CD14-positive monocyte (primary cell): ENCODE data around the gene BCAS4. TPM values are rescaled to one million over a fixed set of nuclear protein-coding genes. Genes with fewer than 3 reads are reported as not detected.

ENCODE experiments used
- DNase-seq, 3 donors: peaks; one replicate each; pipeline ENCODE4 v3.0.0-alpha.2; 2011 to 2022
- H2AFZ ChIP-seq: 2 replicates; pipeline ENCODE4 v1.6.0; 2012; ENCODE audit warnings: mild to moderate bottlenecking, low read depth, low read length, inconsistent platforms; ENCODE audit not compliant: insufficient read depth, poor library complexity, severe bottlenecking
- H3K27ac ChIP-seq, 2 donors: 1 replicate in 1 of 2; 2 replicates in 1 of 2; pipeline ENCODE4 v1.5.1; 2012 to 2013; ENCODE audit warnings: low read length in 2 of 2, control low read depth in 1 of 2, inconsistent platforms in 1 of 2, low read depth in 1 of 2, mild to moderate bottlenecking in 1 of 2
- H3K27me3 ChIP-seq, 2 donors: one replicate each; pipeline versions ENCODE4 v1.6.0 to v1.6.1; 2011 to 2013; ENCODE audit warnings: low read length in 2 of 2; ENCODE audit not compliant: control insufficient read depth in 2 of 2, insufficient read depth in 2 of 2
- H3K36me3 ChIP-seq, 2 donors: replicated peaks in 1 of 2; 1 replicate in 1 of 2; 2 replicates in 1 of 2; pipeline versions ENCODE4 v1.5.1 to v1.6.1; 2012 to 2013; ENCODE audit warnings: low read length in 2 of 2, control low read depth in 1 of 2, inconsistent platforms in 1 of 2, mild to moderate bottlenecking in 1 of 2; ENCODE audit not compliant: insufficient read depth in 2 of 2, control insufficient read depth in 1 of 2
- H3K4me1 ChIP-seq, 2 donors: 1 replicate in 1 of 2; 2 replicates in 1 of 2; pipeline versions ENCODE4 v1.5.1 to v1.6.1; 2012 to 2013; ENCODE audit warnings: low read length in 2 of 2, control low read depth in 1 of 2, inconsistent platforms in 1 of 2, mild to moderate bottlenecking in 1 of 2, moderate library complexity in 1 of 2; ENCODE audit not compliant: insufficient read depth in 2 of 2, control insufficient read depth in 1 of 2
- H3K4me2 ChIP-seq: replicated peaks from 2 replicates; pipeline ENCODE3; 2012; ENCODE audit warnings: low read length, moderate library complexity, mild to moderate bottlenecking; ENCODE audit not compliant: poor library complexity, severe bottlenecking; ENCODE audit errors: extremely low read depth
- H3K4me3 ChIP-seq, 3 experiments: fragments of 200-600 bp in 1 of 3; sonication (generic) in 1 of 3; replicated peaks in 1 of 3; 1 replicate in 2 of 3; 2 replicates in 1 of 3; pipeline ENCODE4 v1.5.1; 2011 to 2013; ENCODE audit warnings: low read length in 3 of 3, mild to moderate bottlenecking in 3 of 3, control low read depth in 2 of 3, low read depth in 2 of 3, inconsistent platforms in 1 of 3, moderate library complexity in 1 of 3
- H3K79me2 ChIP-seq: 2 replicates; pipeline ENCODE4 v1.6.0; 2012; ENCODE audit warnings: mild to moderate bottlenecking, control low read depth, inconsistent platforms, low read length, moderate library complexity; ENCODE audit not compliant: insufficient read depth
- H3K9ac ChIP-seq: 2 replicates; pipeline ENCODE4 v1.6.0; 2017; ENCODE audit warnings: low read length, mild to moderate bottlenecking; ENCODE audit not compliant: insufficient read depth, poor library complexity, severe bottlenecking
- H3K9me3 ChIP-seq, 2 donors: replicated peaks in 1 of 2; 1 replicate in 1 of 2; 2 replicates in 1 of 2; pipeline versions ENCODE4 v1.5.1 to v1.6.1; 2012 to 2013; ENCODE audit warnings: low read length in 2 of 2, control low read depth in 1 of 2; ENCODE audit not compliant: control insufficient read depth in 1 of 2, insufficient read depth in 1 of 2
- H4K20me1 ChIP-seq: 2 replicates; pipeline ENCODE4 v1.6.0; 2012; ENCODE audit warnings: mild to moderate bottlenecking, low read length, control low read depth, moderate library complexity; ENCODE audit not compliant: insufficient read depth
- H3K27ac Mint-ChIP-seq, 7 donors: one replicate each; pipeline ENCODE4 v1.8.0; 2020; ENCODE audit warnings: mild to moderate bottlenecking in 7 of 7, mixed read lengths in 7 of 7, moderate library complexity in 6 of 7, inconsistent platforms in 2 of 7
- H3K27me3 Mint-ChIP-seq, 3 donors: one replicate each; pipeline ENCODE4 v1.8.0; 2021 to 2022; ENCODE audit warnings: low read depth in 3 of 3, mild to moderate bottlenecking in 3 of 3, mixed read lengths in 3 of 3, moderate library complexity in 3 of 3, inconsistent platforms in 1 of 3
- H3K36me3 Mint-ChIP-seq, 2 donors: one replicate each; pipeline ENCODE4 v1.8.0; 2020; ENCODE audit warnings: mixed read lengths in 2 of 2, inconsistent platforms in 1 of 2, mild to moderate bottlenecking in 1 of 2
- H3K4me1 Mint-ChIP-seq: one replicate; pipeline ENCODE4 v1.8.0; 2020; ENCODE audit warnings: mild to moderate bottlenecking, mixed read lengths
- H3K4me3 Mint-ChIP-seq, 2 donors: one replicate each; pipeline ENCODE4 v1.8.0; 2020; ENCODE audit warnings: mild to moderate bottlenecking in 2 of 2, mixed read lengths in 2 of 2, moderate library complexity in 1 of 2
- H3K9me3 Mint-ChIP-seq, 7 donors: one replicate each; pipeline ENCODE4 v1.8.0; 2020 to 2022; ENCODE audit warnings: mixed read lengths in 7 of 7, mild to moderate bottlenecking in 6 of 7, moderate library complexity in 6 of 7, inconsistent platforms in 2 of 7
- WGBS: methylation state at CpG from one replicate; pipeline ENCODE4 v1.1.5; 2013; ENCODE audit warnings: missing lambda C conversion rate; ENCODE audit not compliant: insufficient coverage; 5-methylcytosine and 5-hydroxymethylcytosine counted together
- intact Hi-C, 2 donors: fragments of 100-400 bp; cut with micrococcal nuclease; formaldehyde crosslinking; loops; one replicate each; pipeline versions ENCODE4 v1.15.0 to v1.15.1; 2023
- polyA plus RNA-seq, 3 donors: library from polyadenylated mRNA; depleted of rRNA in 1 of 3; unstranded in 2 of 3; stranded (reverse) in 1 of 3; fragments of 300-500 nt in 2 of 3; fragments of >200 nt in 1 of 3; fragmentation: Illumina TruSeq in 2 of 3; gene quantifications; 1 replicate in 2 of 3; 2 replicates in 1 of 3; pipeline ENCODE4 v1.2.3, GENCODE V29; 2012 to 2021
- TF ChIP-seq, protein P1 (sequence below): fragments of 200-600 bp; IDR thresholded peaks from one replicate; pipeline ENCODE4 v1.8.0; 2022; ENCODE audit warnings: antibody characterized with exemption, mild to moderate bottlenecking

The BCAS4 gene
- polyA plus RNA-seq, 3 donors = 0.16 to 1.0 (median 0.69) TPM

DNA sequence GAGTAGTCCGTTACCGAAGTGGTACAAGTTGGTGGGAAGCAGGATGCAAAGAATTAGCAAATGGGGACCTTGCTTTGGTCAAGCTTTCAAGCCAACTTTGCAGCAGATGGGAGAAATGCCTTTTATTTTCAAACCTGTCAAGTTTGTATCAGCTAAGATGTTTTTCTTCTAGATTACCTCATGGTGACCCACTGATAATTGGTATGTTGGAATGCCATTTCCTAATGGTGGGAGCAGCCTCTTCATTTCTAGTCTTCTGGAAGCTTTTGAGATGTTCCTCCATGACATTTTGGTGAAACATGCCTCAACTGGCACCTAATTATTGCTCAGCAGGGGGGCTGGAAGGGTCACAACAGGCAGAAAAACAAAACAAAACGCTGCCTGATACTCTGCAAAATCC is 92.7 kb downstream of the BCAS4 start:
- H3K36me3 Mint-ChIP-seq = peaks cover 40 to 44% of the 10 kb centered on the region in 2 donors
- TF ChIP-seq, protein P1, sequence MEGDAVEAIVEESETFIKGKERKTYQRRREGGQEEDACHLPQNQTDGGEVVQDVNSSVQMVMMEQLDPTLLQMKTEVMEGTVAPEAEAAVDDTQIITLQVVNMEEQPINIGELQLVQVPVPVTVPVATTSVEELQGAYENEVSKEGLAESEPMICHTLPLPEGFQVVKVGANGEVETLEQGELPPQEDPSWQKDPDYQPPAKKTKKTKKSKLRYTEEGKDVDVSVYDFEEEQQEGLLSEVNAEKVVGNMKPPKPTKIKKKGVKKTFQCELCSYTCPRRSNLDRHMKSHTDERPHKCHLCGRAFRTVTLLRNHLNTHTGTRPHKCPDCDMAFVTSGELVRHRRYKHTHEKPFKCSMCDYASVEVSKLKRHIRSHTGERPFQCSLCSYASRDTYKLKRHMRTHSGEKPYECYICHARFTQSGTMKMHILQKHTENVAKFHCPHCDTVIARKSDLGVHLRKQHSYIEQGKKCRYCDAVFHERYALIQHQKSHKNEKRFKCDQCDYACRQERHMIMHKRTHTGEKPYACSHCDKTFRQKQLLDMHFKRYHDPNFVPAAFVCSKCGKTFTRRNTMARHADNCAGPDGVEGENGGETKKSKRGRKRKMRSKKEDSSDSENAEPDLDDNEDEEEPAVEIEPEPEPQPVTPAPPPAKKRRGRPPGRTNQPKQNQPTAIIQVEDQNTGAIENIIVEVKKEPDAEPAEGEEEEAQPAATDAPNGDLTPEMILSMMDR = no peak

DNA sequence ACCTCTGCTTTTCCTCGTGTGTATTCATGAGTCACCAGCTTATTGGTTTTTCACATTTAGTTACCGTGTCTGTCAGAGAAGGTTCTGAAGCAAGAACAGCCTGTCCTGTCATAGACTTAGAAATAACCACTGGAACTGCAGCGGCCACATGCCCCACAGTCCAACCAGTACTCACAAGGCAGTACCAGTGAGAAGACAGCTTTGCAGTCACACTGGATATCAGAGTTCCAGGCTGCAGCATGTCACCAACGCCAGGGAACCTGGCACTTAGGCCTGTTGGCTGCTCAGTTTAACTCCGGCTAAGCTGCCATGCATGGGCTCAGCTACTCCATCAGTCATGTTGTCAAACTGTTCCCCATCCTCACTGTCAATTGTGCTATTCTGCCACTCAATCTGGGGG is 96.3 kb downstream of the BCAS4 start:
- Histone ChIP-seq H3K4me1 (no peaks in the 10 kb centered on the region), H3K9me3 (no peaks in the 10 kb centered on the region), H3K4me2 (no peak overlapping the region), H4K20me1 (peaks cover 54% of the 10 kb centered on the region), H3K27ac (no peak overlapping the region), H3K4me3 (no peak overlapping the region), H2AFZ (no peak overlapping the region), H3K79me2 (no peaks in the 10 kb centered on the region), H3K36me3 (peaks cover 61 to 89% of the 10 kb centered on the region in 2 donors), H3K27me3 (no peaks in the 10 kb centered on the region), H3K9ac (no peak overlapping the region)
- Mint-ChIP-seq H3K27me3 (no peaks in the 10 kb centered on the region), H3K27ac (peak overlapping the region in 2 of 7 donors; percentile 34 to 35), H3K9me3 (peaks cover 0 to 2% (median 0%) of the 10 kb centered on the region in 7 donors), H3K36me3 (peaks cover 62 to 73% of the 10 kb centered on the region in 2 donors), H3K4me1 (no peaks in the 10 kb centered on the region), H3K4me3 (no peak overlapping the region)
- DNase-seq = no peak
- WGBS = 96% methylated on average over 4 of the region's 5 CpGs
- intact Hi-C loops = no loop called here
- TF ChIP-seq, protein P1 = no peak

More for the DNA sequence above, 92.7 kb downstream of the BCAS4 start:
- Histone ChIP-seq H3K36me3 (peaks cover 36 to 53% of the 10 kb centered on the region in 2 donors), H3K79me2 (no peaks in the 10 kb centered on the region), H3K9ac (no peak overlapping the region), H3K4me3 (no peak overlapping the region), H4K20me1 (peaks cover 41% of the 10 kb centered on the region), H3K9me3 (no peaks in the 10 kb centered on the region), H2AFZ (no peak overlapping the region), H3K4me1 (no peaks in the 10 kb centered on the region), H3K27me3 (no peaks in the 10 kb centered on the region), H3K27ac (no peak overlapping the region), H3K4me2 (no peak overlapping the region)
- no peak for DNase-seq
- no peak overlapping the region for H3K27ac Mint-ChIP-seq
- no peak overlapping the region for H3K4me3 Mint-ChIP-seq
- no peaks in the 10 kb centered on the region for H3K27me3 Mint-ChIP-seq
- WGBS = 100% methylated on average over 2 of the region's 3 CpGs
- intact Hi-C loops = no loop called here
- peaks cover 0 to 7% (median 0%) of the 10 kb centered on the region in 7 donors for H3K9me3 Mint-ChIP-seq
- H3K4me1 Mint-ChIP-seq = no peaks in the 10 kb centered on the region
